Chondrocyte (in vitro differentiated cells): ENCODE results near the gene ARHGEF6. TPM values are rescaled to one million over a fixed set of nuclear protein-coding genes. Genes with fewer than 3 reads are reported as not detected.

Source experiments
- DNase-seq: peaks from one replicate; pipeline ENCODE4 v3.0.0; 2021; ENCODE audit warnings: mixed read lengths, low spot score
- H3K27ac Mint-ChIP-seq: one replicate; pipeline ENCODE4 v1.8.0; 2021; ENCODE audit warnings: mild to moderate bottlenecking, moderate library complexity, mixed read lengths; ENCODE audit not compliant: unreplicated experiment
- H3K27me3 Mint-ChIP-seq: 2 replicates; pipeline ENCODE4 v1.8.0; 2021; ENCODE audit warnings: low read depth, mixed read lengths
- H3K36me3 Mint-ChIP-seq: 2 replicates; pipeline ENCODE4 v1.8.0; 2021; ENCODE audit warnings: low read depth, mixed read lengths
- H3K4me1 Mint-ChIP-seq: 2 replicates; pipeline ENCODE4 v1.8.0; 2021; ENCODE audit warnings: low read depth, mild to moderate bottlenecking, mixed read lengths
- H3K4me3 Mint-ChIP-seq: one replicate; pipeline ENCODE4 v1.8.0; 2021; ENCODE audit warnings: mild to moderate bottlenecking, moderate library complexity, mixed read lengths; ENCODE audit not compliant: unreplicated experiment
- H3K9me3 Mint-ChIP-seq: 2 replicates; pipeline ENCODE4 v1.8.0; 2021; ENCODE audit warnings: low read depth, mixed read lengths
- CTCF ChIP-seq: fragments of 200-600 bp; sonication (generic); IDR thresholded peaks from 2 replicates; pipeline ENCODE4 v1.5.0; 2021; ENCODE audit warnings: antibody characterized with exemption, mild to moderate bottlenecking, moderate library complexity
- total RNA-seq: library from RNA; stranded (reverse); gene quantifications from 3 replicates; pipeline ENCODE4 v1.2.1, GENCODE V29; 2021

ARHGEF6 gene
- total RNA-seq, 1 donor from 2014 or later, result 12.2 TPM

GRCh38 chrX:136667446-136668168 is 113.1 kb downstream of the ARHGEF6 start:
- H3K4me1 Mint-ChIP-seq, result no peaks in the 10 kb centered on the region
- DNase-seq, result no peak
- no peak overlapping the region for H3K27ac Mint-ChIP-seq
- no peaks in the 10 kb centered on the region for H3K27me3 Mint-ChIP-seq
- H3K9me3 Mint-ChIP-seq, result peaks cover 22% of the 10 kb centered on the region
- peaks cover 22% of the 10 kb centered on the region for H3K36me3 Mint-ChIP-seq
- no peak overlapping the region for H3K4me3 Mint-ChIP-seq
- no peak for TF ChIP-seq CTCF

- Mint-ChIP-seq H3K27ac (no peak overlapping the region), H3K4me1 (no peaks in the 10 kb centered on the region), H3K4me3 (no peak overlapping the region), H3K27me3 (no peaks in the 10 kb centered on the region), H3K36me3 (peaks cover 20% of the 10 kb centered on the region), H3K9me3 (peaks cover 22% of the 10 kb centered on the region)
- no peak for TF ChIP-seq CTCF
- no peak for DNase-seq
These were observed 114.6 kb downstream of the ARHGEF6 start for GRCh38 chrX:136666088-136666487.

GRCh38 chrX:136665258-136665900 is 115.4 kb downstream of the ARHGEF6 start:
- TF ChIP-seq CTCF, result no peak

GRCh38 chrX:136662976-136663375 is 117.8 kb downstream of the ARHGEF6 start:
- DNase-seq, result no peak
- H3K4me1 Mint-ChIP-seq, result no peaks in the 10 kb centered on the region
- H3K36me3 Mint-ChIP-seq, result peaks cover 14% of the 10 kb centered on the region
- H3K27me3 Mint-ChIP-seq, result no peaks in the 10 kb centered on the region
- H3K9me3 Mint-ChIP-seq, result peaks cover 14% of the 10 kb centered on the region
- no peak for TF ChIP-seq CTCF
- H3K4me3 Mint-ChIP-seq, result no peak overlapping the region
- H3K27ac Mint-ChIP-seq, result no peak overlapping the region

More at GRCh38 chrX:136665258-136665900, 115.4 kb downstream of the ARHGEF6 start:
- DNase-seq, result no peak
- Mint-ChIP-seq H3K27ac (no peak overlapping the region), H3K4me1 (no peaks in the 10 kb centered on the region), H3K9me3 (peaks cover 22% of the 10 kb centered on the region), H3K27me3 (no peaks in the 10 kb centered on the region), H3K36me3 (peaks cover 20% of the 10 kb centered on the region), H3K4me3 (no peak overlapping the region)

- Mint-ChIP-seq H3K27me3 (no peaks in the 10 kb centered on the region), H3K4me1 (no peaks in the 10 kb centered on the region), H3K36me3 (peaks cover 10% of the 10 kb centered on the region), H3K27ac (no peak overlapping the region), H3K9me3 (peaks cover 14% of the 10 kb centered on the region), H3K4me3 (no peak overlapping the region)
- DNase-seq, result no peak
- no peak for TF ChIP-seq CTCF
These were observed 118.6 kb downstream of the ARHGEF6 start for GRCh38 chrX:136662104-136662503.
